22Rv1 (cell line): ENCODE data around the gene S1PR4.

ENCODE experiments used
- ZFX ChIP-seq: fragments of 450-650 bp; IDR thresholded peaks from 2 replicates; pipeline ENCODE4 v1.6.1; 2017; ENCODE audit warnings: antibody characterized with exemption, borderline replicate concordance
- TF ChIP-seq, protein P1 (sequence below): fragments of 450-650 bp; IDR thresholded peaks from 2 replicates; pipeline ENCODE4 v1.5.1; 2017; ENCODE audit warnings: mild to moderate bottlenecking

- TF ChIP-seq, protein P1, sequence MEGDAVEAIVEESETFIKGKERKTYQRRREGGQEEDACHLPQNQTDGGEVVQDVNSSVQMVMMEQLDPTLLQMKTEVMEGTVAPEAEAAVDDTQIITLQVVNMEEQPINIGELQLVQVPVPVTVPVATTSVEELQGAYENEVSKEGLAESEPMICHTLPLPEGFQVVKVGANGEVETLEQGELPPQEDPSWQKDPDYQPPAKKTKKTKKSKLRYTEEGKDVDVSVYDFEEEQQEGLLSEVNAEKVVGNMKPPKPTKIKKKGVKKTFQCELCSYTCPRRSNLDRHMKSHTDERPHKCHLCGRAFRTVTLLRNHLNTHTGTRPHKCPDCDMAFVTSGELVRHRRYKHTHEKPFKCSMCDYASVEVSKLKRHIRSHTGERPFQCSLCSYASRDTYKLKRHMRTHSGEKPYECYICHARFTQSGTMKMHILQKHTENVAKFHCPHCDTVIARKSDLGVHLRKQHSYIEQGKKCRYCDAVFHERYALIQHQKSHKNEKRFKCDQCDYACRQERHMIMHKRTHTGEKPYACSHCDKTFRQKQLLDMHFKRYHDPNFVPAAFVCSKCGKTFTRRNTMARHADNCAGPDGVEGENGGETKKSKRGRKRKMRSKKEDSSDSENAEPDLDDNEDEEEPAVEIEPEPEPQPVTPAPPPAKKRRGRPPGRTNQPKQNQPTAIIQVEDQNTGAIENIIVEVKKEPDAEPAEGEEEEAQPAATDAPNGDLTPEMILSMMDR = no peak
- TF ChIP-seq ZFX = no peak
Observed at GRCh38 chr19:3225169-3225485, 46.6 kb downstream of the S1PR4 start.
